NT2/D1 (cell line): Measurements from ENCODE around the gene DLG2.

Experiments
- SUZ12 ChIP-seq: IDR thresholded peaks from 2 replicates; pipeline ENCODE4 v1.6.1; 2011; ENCODE audit not compliant: insufficient read length, insufficient read depth; ENCODE audit errors: extremely low read depth
- YY1 ChIP-seq: IDR thresholded peaks from 2 replicates; pipeline ENCODE4 v1.6.1; 2011; ENCODE audit not compliant: insufficient read length, insufficient read depth
- ZNF274 ChIP-seq: IDR thresholded peaks from 2 replicates; pipeline ENCODE4 v1.6.1; 2011; ENCODE audit warnings: mild to moderate bottlenecking, low read depth, low read length

DNA sequence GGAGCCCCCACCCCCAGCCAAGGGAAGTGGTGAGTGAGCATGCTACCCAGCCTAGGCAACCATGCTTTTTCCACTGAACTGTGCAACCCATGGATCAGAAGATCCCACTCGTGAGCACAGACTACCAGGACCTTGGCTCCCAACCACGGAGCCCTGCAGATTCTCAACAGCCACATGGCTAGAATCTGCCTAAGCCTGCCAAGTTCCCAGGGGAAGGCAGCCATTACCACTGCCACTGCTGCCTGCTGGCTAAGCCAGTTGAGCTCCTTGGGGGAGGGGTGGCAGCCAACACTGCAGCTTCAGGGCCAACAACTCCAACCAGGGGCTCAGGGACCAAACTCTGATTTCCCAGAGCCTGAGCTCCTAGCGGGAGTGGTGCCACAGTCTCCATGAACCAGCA lies 195.8 kb downstream of the DLG2 start:
- TF ChIP-seq ZNF274, result no peak
- no peak for TF ChIP-seq SUZ12
- no peak for TF ChIP-seq YY1
